Embryonic facial prominence (tissue), 1 donor: Measurements from ENCODE around the gene ABCA2.

ENCODE experiments used
- DNase-seq: peaks from one replicate; pipeline ENCODE4 v3.0.0-alpha.2; 2016; ENCODE audit errors: extremely low spot score

ABCA2 gene

DNA sequence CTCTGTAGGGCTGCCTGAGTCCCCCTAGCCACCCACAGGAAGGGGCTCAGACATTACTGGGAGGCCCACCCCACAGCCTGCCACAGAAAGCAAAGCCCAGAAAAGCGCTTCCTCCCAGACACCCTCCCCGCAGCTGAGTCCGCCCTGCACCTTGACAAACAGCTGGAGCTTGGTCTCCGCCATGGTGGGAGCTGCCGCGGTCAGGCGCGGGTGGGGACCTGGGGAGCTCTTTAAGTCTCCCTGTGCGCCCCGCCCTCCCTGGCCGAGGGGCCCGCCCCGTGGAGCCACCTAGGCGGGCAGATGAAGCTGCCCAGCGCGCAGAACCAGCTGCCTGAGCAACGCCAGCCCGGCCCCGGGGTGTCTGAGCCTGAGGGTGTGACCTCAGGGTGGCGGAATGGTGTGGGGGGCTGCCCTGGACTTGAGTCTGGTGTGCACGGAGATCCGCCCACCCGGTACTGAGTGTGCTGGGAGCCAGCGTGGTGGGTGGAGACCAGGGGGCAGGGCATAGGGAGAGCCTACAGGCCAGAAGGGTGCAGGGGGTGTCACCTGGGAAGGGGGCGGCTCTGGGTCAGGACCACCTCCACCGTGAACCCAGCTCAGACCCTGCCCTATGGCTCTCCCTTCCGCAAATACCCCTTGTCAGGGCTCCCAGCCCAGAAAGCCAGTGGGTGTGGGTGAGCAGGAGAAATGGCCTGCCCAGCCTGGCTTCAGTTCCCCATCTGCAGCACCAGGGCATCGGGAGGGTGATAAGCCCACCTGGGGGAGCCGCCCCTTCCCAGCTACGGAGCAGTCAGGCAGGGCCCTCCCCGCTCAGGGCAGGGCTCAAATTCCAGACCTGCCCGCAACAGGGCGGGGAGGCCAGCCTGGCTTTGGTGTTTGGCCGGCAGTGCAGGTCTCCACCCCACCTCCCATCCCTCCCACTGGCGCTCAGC lies 31.4 kb downstream of the ABCA2 start, which contains the start of gene CLIC3:
CLIC3 (minus strand) TSS at position 208 of the 932 bp plus-strand sequence; CDS start at position 183, 25 bp downstream.
- no peak for DNase-seq

- no peak for DNase-seq
Measured at GRCh38 chr9:136995772-136996311, 32.2 kb downstream of the ABCA2 start.

DNA sequence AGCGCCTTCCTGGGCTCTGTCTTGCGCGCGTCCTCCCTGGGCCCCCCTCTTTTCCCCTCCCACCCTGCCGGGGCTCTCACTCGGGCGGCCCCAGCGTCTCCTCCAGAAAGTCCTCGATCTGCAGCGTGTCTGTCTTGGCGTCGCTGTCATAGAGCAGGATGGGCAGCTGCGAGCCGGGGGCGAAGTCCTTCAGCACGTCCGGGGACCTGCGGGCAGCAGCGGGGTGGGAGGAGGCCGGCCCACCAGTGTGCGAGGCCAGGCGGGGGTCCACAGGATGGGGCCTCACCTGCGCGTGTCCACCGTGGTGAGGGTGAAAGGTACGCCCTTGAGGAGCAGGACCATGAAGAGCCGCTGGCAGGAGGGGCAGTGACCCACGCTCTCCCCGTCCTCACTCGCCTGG lies 32.7 kb downstream of the ABCA2 start:
- no peak for DNase-seq

GRCh38 chr9:136994888-136995230 lies 33.2 kb downstream of the ABCA2 start:
- no peak for DNase-seq

- no peak for DNase-seq
Measured at GRCh38 chr9:136994180-136994887, 33.7 kb downstream of the ABCA2 start.

- no peak for DNase-seq
Measured at GRCh38 chr9:136992819-136993369, 35.1 kb downstream of the ABCA2 start.

GRCh38 chr9:136991993-136992818 lies 35.8 kb downstream of the ABCA2 start, which contains the start of gene PAXX:
Gene PAXX (plus strand): TSS chr9:136992422. CDS start chr9:136992444, 22 bp downstream.
- DNase-seq, result peak; percentile 85

- no peak for DNase-seq
Measured at GRCh38 chr9:136990242-136990911, 37.7 kb downstream of the ABCA2 start.

DNA sequence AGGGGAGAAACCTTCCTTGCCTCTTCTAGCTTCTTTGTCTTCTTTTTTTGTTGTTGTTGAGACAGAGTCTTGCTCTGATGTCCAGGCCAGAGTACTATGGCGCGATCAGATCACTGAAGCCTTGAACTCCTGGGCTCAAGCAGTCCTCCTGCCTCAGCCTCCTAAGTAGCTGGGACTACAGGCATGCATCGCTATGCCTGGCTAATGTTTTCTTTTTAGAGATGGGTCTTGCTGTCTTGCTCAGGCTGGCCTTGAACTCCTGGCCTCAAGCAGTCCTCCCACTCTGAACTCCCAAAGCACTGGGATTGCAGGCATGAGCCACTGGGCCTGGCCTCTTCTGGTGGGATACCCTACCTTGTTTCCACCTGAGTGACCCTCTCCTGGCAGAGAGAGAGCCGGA lies 39.2 kb downstream of the ABCA2 start:
- DNase-seq, result no peak

DNA sequence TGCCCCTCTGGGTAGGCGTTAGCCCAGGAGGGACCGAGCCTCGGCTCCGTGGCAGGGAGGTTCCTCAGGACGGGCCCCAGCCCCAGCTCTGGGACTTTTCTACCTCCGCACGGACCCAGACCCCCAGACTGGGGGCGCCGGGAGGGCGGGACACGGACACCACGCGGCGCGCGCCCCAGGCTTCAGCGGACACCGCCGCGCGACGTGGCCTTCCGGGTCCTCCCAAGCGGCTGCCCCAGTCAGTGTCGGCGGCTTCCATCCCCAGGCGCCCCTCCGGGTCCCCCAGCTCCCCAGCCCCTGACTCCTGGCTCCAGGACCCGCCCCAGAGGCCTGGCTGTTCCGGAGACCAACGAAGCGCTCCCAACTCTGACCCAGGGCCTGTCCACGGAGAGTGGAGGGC lies 42.2 kb downstream of the ABCA2 start:
- no peak for DNase-seq

GRCh38 chr9:136985027-136985602 lies 42.9 kb downstream of the ABCA2 start:
- DNase-seq, result no peak

GRCh38 chr9:136984464-136985026 lies 43.5 kb downstream of the ABCA2 start:
- no peak for DNase-seq

- DNase-seq, result no peak
Measured at GRCh38 chr9:136983656-136984314, 44.3 kb downstream of the ABCA2 start.

DNA sequence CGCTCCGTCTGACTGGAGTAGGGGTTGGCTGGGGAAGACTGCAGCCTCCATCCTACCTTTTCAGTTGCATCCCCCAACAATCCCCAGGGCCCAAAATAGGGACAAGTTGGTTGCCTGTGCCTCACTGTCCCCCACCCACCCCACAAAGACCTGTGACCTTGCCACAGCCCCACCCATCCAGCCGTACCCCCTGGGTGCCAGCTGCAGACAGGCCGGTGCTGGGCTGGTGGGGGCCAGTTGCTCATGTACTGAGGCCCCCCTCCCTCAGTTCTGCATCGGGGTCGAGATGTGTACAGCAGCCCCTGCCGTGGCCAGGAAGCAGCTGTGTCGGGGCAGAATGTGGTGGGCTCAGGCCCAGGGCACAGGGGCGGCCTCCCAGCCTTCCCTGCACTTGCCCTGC lies 44.9 kb downstream of the ABCA2 start:
- DNase-seq, result no peak

GRCh38 chr9:136982232-136983051 lies 45.6 kb downstream of the ABCA2 start, which contains the start of gene LCNL1:
Gene LCNL1 (plus strand): TSS chr9:136982993. CDS start chr9:136983587, 594 bp downstream.
- DNase-seq, result no peak

DNA sequence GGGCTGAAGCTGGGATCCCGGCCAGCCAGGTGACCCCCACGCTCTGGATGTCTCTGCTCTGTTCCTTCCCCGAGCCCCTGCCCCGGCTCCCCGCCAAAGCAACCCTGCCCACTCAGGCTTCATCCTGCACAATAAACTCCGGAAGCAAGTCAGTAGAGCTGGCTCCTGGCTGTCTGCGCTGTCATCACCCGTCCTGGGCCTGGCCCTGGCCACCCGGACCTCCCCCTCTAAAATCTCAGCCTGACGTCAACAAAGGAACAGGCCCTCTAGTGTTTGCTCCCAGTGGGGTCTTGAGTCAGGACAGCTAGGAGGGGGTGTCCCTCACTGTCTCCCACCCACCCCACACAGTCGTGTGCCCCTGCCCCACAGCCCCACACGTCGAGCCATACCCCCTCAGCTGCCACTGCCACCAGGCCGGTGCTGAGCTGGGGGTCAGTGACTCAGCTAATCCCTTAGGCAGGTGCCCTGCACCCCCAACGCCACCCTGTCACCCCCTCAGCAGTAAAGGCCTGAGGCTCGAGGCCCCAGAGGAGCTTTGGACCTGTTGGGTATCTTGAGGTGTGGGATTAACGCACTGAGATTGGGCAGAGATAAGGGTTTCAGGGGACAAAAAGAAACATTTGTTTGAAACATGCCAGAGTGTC lies 46.3 kb downstream of the ABCA2 start:
- no peak for DNase-seq

GRCh38 chr9:136980669-136981478 lies 47.2 kb downstream of the ABCA2 start:
- DNase-seq, result no peak
